IPS-NIHi7 (cell line): Measurements from ENCODE around the gene ACTR2.

Source experiments
- DNase-seq: peaks from one replicate; pipeline ENCODE4 v3.0.0; 2012; ENCODE audit warnings: mixed read lengths; ENCODE audit errors: extremely low spot score

The ACTR2 gene

DNA sequence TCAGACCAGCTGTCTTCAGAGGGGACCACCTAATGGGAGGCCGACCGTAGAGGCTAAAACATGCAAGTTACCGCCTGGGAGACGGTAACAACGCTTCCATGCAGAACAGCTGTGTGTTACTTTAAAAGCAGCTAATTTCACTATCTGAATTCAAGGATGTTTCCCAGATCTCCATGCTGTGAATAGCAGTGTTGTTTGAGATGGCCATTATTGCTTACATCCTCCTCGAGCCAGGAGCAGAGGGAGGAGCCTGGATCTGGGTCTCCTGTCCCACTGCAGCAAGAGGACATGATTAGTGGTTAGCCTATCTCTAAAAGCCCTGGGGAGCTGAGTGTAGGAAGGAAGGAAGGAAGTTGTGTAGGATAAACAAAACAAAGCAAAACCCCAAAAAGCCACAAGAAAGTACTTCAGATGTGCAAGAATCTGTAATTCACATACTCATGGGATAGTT is 50.9 kb downstream of the ACTR2 start:
- DNase-seq, result no peak

DNA sequence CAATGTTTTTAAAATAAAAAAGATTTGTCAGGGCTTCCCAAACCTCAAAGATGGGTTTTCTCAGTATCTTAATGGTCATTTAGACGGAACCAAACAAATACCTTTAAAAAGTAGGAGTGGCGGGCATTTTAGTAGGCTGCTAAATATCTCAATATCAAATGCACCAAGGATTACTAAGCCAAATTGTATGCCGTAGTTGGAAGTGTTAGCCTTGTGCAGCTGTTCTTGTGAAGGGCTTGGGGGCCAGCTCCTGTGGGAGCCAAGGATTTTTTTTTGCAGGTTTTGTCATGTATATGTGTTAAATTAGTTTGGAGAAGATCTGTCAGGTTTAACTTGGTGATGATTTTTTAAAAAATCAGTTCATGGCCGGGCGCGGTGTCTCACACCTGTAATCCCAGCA is 52.1 kb downstream of the ACTR2 start:
- no peak for DNase-seq

DNA sequence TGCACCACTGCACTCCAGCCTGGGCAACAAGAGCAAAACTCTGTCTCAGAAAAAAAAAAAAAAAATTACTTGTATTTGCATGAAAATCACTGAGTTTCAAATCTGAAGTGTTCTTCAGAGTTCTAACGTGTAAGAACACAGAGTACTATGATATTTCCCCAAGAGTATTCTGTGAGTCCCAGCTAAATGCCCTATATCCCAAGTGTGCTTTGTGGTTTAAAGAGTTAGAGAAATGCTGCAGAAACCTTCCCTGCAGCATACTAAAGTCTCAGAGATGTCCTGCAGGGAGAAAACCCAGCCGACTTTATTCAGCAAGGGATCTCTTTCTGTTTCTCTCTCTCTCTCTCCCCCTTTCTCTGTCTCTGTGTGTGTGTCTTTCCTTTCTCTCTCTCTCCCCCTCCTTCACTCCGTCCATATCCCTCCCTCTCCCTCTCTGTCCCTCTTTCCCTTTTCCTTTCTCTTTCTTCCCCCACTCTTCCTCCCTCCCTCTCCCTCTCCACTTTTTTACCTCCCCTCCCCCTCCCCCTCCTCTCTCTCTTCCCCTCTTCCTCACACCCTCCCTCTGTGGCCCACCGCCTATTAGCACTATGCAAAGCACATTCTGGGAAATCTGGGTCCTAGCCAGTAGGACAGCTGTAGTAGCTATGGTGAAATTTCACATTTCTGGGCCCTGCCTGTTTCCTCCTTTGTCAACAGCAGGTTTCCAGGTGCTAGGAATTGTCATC is 54.2 kb downstream of the ACTR2 start:
- DNase-seq, result no peak

DNA sequence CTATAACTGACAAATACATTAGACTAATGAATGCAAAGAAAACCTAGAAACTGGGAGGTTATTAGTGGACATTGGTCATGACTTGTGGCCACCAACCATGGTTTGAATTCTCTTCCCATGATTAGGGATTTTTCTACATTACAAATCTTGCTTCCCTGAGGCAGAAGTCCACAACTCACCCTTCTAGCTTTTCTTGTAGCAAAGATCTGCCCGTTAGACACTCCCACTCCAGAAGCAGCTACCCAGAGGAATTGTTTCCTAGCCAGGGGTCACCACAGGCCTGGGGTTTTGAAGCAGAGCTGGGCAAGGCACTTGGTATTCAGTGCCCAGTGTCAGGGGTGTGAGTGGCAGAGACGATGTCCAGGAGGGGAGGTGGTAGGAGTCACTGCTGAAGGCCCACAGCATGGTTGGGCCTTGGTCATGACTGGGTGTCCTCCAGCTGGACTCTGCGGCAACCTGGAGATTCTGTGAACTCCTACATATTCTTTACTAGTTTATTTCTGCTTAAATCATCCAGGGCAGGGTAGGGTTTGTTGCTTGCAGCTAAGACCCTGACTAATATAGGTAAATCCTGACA is 54.9 kb downstream of the ACTR2 start:
- no peak for DNase-seq

DNA sequence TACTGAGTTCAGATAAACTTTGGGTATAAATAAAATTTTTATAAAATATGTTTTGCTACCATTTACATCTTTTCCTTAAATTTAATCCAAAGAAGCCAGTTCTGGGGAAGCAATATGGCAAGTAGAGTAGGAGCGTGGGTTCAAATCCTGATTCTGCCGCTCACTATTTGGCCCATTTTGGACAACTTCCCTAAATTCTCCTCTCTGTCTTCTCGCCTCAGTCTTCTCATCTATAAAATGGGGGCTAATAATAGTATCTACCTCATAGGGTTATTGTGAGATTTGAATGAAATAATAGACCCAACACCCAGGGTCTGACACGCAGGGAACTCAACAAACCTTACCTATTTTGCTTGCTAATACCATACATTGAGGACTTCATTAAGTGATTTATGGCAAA is 59.7 kb downstream of the ACTR2 start:
- DNase-seq, result no peak

DNA sequence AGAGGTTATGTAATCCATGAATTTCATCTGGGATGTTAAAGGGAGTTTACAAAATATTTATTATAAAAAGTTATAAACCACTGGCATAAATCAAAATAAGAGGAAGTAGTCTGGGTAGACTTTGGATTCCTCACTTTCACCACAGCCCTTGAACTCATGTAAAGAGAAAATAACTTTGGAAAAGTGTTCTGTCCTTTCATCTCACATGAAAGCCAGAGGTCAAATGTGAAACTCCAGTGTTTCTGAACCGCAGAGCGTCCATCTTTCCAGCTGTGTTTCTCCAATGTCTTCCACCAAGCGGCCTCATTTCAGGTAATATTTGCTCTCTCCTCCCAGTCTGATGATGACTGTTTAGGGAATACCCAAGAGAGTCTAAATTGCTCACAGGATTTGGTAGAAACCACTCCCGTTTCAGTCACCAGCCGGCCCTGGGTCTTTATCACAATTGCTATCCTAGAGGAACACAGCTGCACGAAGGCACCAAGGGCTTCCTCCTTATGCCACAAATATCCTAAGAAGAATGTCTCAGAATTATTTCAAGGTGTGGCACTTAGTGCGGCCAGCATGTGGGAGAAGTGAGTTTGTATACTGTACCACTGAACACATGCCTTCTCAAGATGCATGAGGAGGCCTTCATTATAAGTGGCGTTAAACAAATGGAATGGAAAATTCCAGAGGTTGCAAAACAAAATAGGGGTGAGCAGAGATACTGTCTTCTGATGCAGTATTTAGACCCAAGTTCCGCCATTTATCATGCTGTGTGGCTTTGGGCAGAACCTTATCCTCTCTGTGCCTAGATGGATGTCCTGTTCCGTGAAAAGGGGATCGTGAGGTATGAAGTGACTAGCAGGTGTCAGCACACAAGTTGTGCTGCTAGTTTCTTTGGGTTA is 63.8 kb downstream of the ACTR2 start:
- DNase-seq, result no peak

DNA sequence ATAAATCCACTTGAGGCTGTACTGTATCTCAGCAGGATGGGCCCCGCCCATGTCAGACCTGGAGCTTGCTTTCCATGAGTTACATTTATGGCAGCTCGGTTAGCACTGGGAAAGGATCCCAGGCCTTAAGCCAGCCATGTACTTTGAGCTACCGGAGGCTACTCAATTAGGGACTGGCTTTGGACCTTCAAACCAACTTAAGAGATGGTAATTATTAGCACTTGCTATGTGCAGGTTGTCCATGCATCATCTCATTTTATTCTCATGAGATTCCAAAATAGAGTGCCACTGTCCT is 64.4 kb downstream of the ACTR2 start:
- no peak for DNase-seq

DNA sequence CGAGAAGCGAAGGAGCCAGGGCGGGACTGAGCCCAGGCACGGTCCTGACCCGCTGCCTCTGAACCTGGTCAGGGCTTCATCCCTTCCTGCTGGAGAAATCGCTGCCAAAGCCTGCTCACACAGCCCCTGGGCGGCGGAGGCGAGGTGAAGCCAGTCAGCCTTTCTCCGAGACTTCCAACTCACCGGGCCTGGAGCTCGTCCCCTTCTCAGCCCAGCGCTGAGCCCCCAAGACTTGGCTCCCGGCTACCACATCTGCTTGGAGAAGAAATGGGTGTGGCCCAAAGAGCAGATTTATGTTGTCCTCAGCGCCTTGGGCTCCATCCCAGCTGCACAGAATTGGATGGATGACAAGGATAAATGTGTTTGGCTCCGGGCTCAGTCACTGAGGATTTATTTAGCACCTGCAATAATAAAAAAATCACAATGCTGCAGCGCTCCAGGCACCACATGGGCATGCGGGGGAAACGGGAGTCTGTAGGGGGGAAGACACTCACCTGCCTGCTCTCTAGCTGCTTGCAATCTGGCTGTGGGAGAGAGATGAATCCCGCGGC is 64.9 kb downstream of the ACTR2 start:
- DNase-seq, result no peak

DNA sequence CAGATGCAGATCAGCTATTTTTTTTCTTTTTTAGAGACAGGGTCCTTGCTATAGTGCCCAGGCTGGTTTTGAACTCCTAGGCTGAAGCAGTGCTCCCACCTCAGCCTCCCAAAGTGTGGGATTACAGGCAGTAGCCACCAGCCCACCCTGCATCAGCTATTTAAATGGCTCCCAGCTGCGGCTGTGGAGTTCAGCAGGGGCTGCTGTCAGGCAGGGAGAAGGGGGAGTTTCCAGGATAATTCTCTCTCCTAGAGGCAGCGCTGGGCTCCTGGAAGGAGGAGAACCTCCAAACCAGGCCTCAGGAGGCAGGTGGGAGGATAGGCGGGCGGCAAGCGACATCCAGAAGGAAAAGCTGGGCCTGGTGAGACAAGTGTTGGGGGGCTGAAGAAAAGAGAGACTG is 65.7 kb downstream of the ACTR2 start:
- no peak for DNase-seq

DNA sequence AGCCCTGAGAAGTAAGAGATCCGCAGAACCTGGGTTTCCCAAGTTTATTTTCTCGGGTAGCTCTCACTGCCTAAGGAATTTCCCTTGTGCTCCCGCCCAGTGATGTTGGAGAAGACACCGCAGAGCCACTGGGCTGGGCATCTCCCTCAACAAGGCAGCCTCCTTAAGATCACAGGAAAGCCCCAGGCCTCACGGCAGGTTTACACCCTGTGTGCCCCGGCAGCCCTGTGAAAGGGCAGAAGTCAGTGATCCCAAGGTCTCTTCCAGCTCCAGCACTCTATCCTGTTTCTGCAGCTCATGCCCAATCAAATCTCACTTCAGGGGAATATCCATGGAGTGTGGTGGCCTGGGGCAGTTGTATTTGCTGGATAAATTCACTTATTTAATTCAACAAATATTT is 66.5 kb downstream of the ACTR2 start:
- DNase-seq, result no peak

DNA sequence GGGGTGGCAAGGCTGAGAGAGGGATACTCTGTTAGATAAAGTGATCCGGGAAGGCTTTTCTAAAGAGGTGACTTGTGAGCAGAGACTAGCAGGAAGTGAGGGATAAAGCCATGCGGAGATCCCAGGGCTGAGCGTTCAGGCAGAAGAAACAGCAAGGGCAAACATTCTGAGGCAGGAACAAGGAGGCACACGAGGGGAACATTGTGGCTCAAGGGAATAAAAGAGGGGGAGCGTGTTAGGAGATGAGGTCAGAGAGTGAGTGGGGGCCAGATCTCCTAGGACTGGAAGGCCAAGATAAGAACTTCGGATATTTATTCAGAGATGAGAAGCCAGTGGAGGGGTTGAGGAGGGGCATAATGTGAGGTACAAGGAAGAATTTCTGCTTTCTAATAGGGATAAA is 67.1 kb downstream of the ACTR2 start:
- no peak for DNase-seq

DNA sequence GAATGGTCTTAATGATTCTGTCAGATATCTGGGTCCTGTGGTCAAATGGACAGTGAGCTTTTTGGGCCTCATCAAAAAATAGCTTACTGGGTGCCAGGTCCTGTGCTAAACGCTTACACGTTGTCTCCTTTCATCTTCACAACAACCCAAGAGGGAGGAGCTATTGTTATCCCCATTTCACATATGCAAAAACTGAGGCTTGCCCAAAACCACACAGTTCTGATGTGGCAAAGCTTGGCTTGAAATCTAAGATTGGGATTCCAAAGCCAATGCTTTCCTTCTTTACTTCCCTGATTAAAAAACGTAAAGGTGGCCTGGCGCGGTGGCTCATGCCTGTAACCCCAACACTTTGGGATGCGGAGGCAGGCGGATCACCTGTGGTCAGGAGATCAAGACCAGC is 69.3 kb downstream of the ACTR2 start:
- DNase-seq, result no peak

DNA sequence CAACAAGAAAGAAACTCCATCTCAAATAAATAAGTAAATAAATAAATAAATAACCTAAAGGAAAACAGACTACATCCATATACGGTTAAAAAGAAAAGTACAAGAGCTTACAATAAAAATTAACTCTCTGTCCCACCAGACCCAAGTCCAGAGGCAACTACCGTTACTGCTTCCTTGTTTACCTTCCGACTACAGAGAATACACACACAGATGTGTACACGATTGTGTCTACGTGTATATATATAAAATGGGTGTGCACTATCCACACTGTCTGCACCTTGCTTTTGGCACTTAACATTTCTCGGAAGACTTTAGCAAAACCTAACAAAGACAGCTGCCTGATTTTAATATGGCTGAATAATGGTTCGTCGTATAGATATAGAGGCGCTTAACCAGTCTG is 69.9 kb downstream of the ACTR2 start:
- DNase-seq, result no peak

DNA sequence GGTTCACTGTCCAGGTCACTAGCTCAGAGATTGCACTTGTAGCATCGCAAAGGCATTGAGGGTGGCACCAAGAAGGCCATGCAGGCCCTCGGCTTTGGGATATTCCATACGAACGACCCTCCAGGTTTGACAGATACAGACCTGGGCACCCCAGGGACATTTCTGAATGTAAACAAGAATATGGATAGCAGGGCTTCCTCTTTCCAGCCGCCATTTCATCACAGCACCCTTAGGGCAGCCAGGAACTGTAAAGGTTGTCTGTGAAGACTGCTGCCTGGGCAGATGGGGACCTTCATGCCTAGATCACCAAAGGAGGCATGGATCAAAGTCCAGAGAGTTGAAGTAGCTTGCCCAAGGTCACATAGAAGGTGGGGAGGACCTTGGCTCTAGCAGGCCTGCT is 70.5 kb downstream of the ACTR2 start:
- DNase-seq, result no peak

DNA sequence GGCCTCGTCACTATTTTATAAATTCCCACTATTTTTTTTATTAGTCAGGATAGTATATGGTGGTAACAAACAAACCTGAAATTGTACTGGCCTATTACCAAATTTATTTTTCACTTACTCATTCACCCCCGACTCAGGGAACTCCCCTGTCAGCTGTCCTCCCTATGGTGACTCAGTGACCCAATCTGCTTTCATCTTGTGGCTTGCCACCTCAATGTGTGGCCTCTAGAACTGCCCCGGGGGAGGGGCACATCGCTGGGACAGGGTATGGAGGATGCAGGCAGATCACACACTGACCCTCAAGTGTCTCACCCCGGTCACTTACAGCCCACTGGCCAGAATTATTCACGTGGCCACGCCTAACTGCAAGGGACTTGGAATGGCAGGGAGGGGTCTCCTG is 71.6 kb downstream of the ACTR2 start:
- no peak for DNase-seq

DNA sequence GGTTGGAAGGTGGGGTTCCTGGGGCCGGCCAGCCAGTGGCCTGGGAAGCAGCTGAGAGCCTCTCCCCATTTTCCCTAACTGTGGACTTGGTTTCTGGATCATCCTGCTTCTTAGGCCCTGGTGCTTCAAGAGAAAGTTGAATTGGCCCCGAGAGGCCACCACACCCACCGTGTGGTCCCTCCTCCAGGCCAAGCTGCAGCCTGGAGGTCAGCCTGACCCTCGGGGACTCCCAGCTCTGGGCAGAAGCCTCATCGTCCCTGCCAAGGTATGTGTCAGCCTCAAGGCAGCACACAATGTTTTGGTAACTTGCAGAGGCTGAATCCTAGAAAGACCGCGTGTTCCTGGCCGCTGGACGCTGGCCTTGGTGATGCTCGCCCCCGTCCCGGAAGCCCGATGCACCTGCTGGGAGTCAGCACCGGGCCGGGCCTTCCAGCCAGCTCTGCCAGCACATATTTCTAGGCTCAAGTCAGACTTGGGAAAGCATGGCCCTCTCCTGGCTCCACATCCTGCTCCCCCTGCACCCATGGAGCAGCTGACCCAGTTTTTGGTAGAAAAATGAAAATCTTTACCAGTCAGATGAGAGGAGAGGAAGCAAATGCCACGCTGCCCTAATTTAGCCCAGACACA is 72.6 kb downstream of the ACTR2 start:
- DNase-seq, result no peak

DNA sequence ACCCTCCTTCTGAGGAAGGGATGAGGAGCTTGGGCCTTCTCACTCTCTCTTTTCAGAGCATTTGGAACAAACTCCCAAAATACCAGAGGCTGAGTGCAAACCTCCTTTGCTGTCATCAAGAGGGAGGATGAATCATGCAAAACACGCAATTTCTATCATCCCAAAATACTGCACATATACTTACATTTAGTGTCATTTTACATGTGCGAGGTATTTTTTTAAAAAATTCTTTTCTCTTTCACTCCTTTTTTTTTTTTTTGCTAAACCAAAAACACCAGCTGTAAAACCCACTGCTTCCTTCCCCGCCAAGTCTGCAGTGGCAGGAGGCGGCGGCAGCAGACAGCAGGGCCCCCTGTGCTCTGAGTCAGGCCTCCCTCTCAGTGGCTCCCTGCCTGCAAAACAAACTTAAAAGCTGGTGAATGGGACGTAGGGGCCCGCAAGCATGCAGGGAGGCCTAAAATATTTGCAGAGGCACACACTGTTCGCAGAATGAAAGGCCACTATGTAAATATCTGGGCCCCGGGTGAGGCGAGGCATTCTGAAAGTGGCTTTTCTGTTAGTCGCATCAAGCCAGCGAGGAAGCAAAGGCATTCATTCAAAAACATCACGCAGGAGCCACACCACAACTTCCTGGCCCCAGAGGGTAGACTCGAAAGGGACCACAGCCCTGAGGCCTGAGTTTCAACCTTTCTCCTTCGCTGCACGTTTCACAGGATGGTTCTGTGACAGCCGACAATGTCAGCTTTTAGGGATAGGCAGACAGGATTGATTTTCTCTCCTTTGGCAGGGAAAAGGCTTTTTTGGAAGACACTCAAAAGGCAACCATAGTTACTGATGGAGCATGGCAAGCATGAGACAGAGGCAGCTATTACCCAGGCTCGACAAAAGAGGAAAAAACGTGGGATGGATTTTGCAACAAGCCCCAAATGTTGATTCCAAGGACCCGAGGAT is 73.4 kb downstream of the ACTR2 start:
- peak; percentile 78 for DNase-seq

DNA sequence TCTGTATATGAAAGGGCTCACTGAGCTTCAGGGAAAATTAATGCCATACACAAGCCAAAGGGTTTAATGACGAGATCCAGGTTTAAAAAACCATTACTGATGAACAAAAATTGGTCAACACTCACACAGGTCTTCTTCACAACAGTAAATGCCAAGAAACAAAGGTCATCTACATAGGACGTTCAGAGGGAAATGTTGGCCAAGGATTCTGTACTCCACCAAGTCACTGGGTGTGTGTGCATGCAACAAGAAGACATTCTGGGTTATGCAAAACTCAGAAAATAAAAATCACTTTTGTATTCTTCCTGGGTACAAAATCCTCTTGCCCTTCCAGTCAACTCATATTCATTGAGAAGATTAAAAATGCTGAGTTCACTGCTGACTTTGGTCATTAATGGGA is 78.3 kb downstream of the ACTR2 start:
- no peak for DNase-seq

DNA sequence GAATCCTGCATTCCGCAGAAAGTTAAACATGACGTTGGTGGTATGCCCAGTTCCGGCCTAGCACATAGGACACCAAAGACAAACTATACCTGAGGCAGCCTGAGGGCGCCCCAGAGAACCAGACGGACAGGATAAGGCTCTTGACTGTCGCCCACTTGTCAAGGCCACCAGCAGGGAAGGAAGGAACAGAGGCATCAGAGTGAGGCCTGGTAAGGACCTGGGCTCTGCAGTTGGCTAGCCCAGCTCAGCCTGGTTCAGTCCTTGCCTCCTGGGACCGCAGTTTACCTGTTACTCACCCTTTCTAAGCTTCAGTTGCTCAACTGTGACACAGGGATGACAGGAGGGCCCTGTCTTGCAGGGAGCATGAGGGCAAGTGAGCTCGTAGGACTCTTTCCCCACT is 82.1 kb downstream of the ACTR2 start:
- DNase-seq, result no peak

DNA sequence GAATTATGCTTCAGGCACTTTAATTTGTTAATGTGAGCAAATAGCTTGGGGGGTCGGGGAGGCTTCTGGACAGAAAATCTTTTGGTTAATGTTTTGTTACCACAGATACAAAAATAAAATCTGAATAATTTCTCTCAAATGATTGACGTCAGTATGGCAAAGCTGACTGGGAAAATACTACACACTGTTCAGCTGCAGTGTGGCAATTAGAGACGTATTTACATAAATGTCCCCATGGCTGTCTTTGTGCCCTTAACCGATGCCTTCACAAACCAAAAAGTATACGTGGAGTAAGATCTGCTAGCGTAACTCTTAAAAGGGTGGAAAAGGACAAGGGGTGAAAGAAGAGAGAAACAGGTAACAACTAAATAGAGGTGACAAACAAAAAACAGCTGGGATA is 83.4 kb downstream of the ACTR2 start:
- no peak for DNase-seq

DNA sequence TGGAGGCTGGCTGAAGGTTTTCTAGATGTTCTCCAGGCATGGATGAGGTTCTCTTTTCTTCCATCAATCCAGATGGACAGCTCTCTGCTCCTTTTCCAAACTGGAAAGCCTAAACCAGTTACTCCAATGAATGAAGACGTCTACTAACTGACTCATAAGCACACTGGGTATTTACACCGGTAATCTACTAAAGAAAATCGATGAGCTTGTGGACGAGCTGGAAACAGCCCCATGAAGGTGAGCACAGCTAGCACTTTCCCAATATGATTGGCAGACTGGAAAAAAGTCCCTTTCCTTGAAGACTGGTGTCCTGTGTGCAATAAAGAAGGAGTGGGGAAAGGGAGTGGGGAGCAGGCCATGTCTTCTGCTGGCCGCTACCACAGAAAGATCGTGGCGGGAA is 84.0 kb downstream of the ACTR2 start:
- no peak for DNase-seq
